K562 (cell line): ENCODE measurements around the gene C6orf15. TPM values are rescaled to one million over a fixed set of nuclear protein-coding genes. Genes with fewer than 3 reads are reported as not detected.

Source experiments
- HOXB6 ChIP-seq: fragments of 250-450 bp; sonication (Bioruptor Pico); IDR thresholded peaks from 2 replicates; pipeline ENCODE4 v1.5.1; 2022; ENCODE audit warnings: mild to moderate bottlenecking, borderline replicate concordance
- HSF4 ChIP-seq: fragments of 250-450 bp; sonication (Bioruptor Pico); IDR thresholded peaks from 2 replicates; pipeline ENCODE4 v2.1.2; 2022; ENCODE audit warnings: mild to moderate bottlenecking, moderate library complexity, borderline replicate concordance
- JUND ChIP-seq, 2 experiments: IDR thresholded peaks; 2 replicates in 1 of 2; 3 replicates in 1 of 2; pipeline ENCODE4 v1.6.1; 2011; ENCODE audit warnings: borderline replicate concordance in 2 of 2, low read depth in 2 of 2, low read length in 2 of 2, improper control_type of control experiment in 1 of 2, missing biosample characterization in 1 of 2, missing genetic modification characterization in 1 of 2, missing genetic modification reagents in 1 of 2
- KDM1A ChIP-seq, 2 experiments: fragments of 450-650 bp; IDR thresholded peaks; 2 replicates each; pipeline ENCODE4 v1.6.1; 2016; ENCODE audit warnings: mild to moderate bottlenecking in 2 of 2
- NUFIP1 ChIP-seq: fragments of 450-650 bp; IDR thresholded peaks from 2 replicates; pipeline ENCODE4 v1.6.1; 2018; ENCODE audit not compliant: partially characterized antibody
- RAD21 ChIP-seq, 2 experiments: fragments of 250-450 bp in 1 of 2; fragments of 450-650 bp in 1 of 2; sonication (Bioruptor Pico) in 1 of 2; formaldehyde crosslinking in 1 of 2; IDR thresholded peaks in 1 of 2; conservative IDR thresholded peaks in 1 of 2; 2 replicates each; pipeline versions ENCODE4 v1.4.0 to v1.8.0; 2020 to 2022; ENCODE audit warnings: mild to moderate bottlenecking in 2 of 2, moderate library complexity in 1 of 2
- RAD51 ChIP-seq: fragments of 450-650 bp; IDR thresholded peaks from 2 replicates; pipeline ENCODE4 v1.7.1; 2016; ENCODE audit warnings: low read depth, mild to moderate bottlenecking, borderline replicate concordance
- ZNF263 ChIP-seq: sonication (generic); formaldehyde crosslinking; IDR thresholded peaks from 2 replicates; pipeline ENCODE4 v1.8.0; 2022; ENCODE audit warnings: mild to moderate bottlenecking, missing genetic modification reagents, borderline replicate concordance
- polyA plus RNA-seq, 8 experiments: library from polyadenylated mRNA; depleted of rRNA in 4 of 8; stranded (reverse) in 5 of 8; unstranded in 3 of 8; fragments of >200 nt; fragmentation: Nextera tagmentation in 2 of 8; fragmentation: Illumina TruSeq in 1 of 8; extraction: Ambion mirVana in 2 of 8; extraction: Trizol in 1 of 8; gene quantifications; 2 replicates each; pipeline versions ENCODE4 v1.2.1 to v1.2.3, GENCODE V29; 2011 to 2014; ENCODE audit warnings: inconsistent platforms in 1 of 8, missing spikeins in 1 of 8
- total RNA-seq, 7 experiments: library from RNA; depleted of rRNA in 6 of 7; stranded (reverse); fragments of >200 nt in 6 of 7; fragmentation: Illumina TruSeq in 2 of 7; extraction: Trizol in 2 of 7; gene quantifications; 2 replicates each; pipeline versions ENCODE4 v1.2.1 to v1.2.3, GENCODE V29; 2011 to 2021; ENCODE audit warnings: low replicate concordance in 1 of 7
- TF ChIP-seq, protein P1 (sequence below): fragments of 250-450 bp; sonication (Bioruptor Pico); IDR thresholded peaks from 2 replicates; pipeline ENCODE4 v1.5.0; 2020; ENCODE audit warnings: mild to moderate bottlenecking, borderline replicate concordance
- TF ChIP-seq, protein P2 (sequence below): sonication (generic); IDR thresholded peaks from 2 replicates; pipeline ENCODE4 v1.6.1; 2016
- TF ChIP-seq, protein P3 (sequence below): fragments of 250-450 bp; sonication (Bioruptor Pico); IDR thresholded peaks from 2 replicates; pipeline ENCODE4 v1.4.0; 2020; ENCODE audit warnings: mild to moderate bottlenecking, moderate library complexity

C6orf15 gene
- total and polyA plus RNA-seq, 9 of the 15 experiments (the other 6 are each of a cell fraction or from before 2014, with no cell fraction given) = not detected

DNA sequence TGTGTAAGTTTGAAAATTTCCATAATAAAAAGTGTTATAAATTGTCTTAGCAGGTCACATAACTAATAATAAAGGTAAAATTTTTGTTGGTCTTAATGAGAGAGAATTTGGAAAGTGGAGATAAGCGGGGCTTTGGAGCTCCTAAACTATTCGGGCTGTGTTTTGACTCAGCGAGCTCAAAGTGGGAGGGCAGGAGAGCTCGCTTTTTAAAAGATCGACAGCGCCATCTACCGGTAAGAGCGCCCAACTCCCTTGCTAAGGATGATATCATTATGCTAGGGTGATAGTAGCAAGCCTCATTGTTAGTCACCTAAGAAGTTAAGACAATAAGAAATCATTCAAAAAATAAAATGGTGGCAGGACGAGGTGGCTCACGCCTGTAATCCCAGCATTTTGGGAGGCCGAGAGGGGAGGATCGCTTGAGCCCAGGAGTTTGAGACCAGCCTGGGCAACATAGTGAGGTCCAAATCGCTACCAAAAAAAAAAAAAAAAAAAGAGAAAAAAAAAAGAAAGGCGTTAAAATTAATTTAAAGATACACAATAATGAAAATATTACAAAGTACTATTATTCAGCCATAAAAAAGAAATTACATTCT, 24.8 kb downstream of the C6orf15 start (continued):
- peak; percentile 83 to 88 for TF ChIP-seq RAD21 (CRISPR knock-in tag; conservative IDR thresholded peaks at IDR 0.05 in 1 of 2, IDR thresholded peaks at IDR 0.05 in 1 of 2)
- TF ChIP-seq HSF4 (CRISPR knock-in tag) = no peak
- TF ChIP-seq, protein P1, sequence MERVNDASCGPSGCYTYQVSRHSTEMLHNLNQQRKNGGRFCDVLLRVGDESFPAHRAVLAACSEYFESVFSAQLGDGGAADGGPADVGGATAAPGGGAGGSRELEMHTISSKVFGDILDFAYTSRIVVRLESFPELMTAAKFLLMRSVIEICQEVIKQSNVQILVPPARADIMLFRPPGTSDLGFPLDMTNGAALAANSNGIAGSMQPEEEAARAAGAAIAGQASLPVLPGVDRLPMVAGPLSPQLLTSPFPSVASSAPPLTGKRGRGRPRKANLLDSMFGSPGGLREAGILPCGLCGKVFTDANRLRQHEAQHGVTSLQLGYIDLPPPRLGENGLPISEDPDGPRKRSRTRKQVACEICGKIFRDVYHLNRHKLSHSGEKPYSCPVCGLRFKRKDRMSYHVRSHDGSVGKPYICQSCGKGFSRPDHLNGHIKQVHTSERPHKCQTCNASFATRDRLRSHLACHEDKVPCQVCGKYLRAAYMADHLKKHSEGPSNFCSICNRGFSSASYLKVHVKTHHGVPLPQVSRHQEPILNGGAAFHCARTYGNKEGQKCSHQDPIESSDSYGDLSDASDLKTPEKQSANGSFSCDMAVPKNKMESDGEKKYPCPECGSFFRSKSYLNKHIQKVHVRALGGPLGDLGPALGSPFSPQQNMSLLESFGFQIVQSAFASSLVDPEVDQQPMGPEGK = no peak
- TF ChIP-seq, protein P2, sequence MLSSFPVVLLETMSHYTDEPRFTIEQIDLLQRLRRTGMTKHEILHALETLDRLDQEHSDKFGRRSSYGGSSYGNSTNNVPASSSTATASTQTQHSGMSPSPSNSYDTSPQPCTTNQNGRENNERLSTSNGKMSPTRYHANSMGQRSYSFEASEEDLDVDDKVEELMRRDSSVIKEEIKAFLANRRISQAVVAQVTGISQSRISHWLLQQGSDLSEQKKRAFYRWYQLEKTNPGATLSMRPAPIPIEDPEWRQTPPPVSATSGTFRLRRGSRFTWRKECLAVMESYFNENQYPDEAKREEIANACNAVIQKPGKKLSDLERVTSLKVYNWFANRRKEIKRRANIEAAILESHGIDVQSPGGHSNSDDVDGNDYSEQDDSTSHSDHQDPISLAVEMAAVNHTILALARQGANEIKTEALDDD = 0 out of 2 replicates have a peak, but pooled peaks have one; percentile 35
- no peak for TF ChIP-seq NUFIP1
- TF ChIP-seq JUND (IDR thresholded peaks at IDR 0.05; ENCODE audit: borderline replicate concordance, low read depth, low read length) = peak; percentile 65; the same call in 1 of the 2 replicates
- peak; percentile 44; the same call in 1 of the 3 replicates for TF ChIP-seq JUND (tag; IDR thresholded peaks at IDR 0.05; ENCODE audit: borderline replicate concordance, low read depth, low read length)
- no peak for TF ChIP-seq RAD51
- TF ChIP-seq, protein P3, sequence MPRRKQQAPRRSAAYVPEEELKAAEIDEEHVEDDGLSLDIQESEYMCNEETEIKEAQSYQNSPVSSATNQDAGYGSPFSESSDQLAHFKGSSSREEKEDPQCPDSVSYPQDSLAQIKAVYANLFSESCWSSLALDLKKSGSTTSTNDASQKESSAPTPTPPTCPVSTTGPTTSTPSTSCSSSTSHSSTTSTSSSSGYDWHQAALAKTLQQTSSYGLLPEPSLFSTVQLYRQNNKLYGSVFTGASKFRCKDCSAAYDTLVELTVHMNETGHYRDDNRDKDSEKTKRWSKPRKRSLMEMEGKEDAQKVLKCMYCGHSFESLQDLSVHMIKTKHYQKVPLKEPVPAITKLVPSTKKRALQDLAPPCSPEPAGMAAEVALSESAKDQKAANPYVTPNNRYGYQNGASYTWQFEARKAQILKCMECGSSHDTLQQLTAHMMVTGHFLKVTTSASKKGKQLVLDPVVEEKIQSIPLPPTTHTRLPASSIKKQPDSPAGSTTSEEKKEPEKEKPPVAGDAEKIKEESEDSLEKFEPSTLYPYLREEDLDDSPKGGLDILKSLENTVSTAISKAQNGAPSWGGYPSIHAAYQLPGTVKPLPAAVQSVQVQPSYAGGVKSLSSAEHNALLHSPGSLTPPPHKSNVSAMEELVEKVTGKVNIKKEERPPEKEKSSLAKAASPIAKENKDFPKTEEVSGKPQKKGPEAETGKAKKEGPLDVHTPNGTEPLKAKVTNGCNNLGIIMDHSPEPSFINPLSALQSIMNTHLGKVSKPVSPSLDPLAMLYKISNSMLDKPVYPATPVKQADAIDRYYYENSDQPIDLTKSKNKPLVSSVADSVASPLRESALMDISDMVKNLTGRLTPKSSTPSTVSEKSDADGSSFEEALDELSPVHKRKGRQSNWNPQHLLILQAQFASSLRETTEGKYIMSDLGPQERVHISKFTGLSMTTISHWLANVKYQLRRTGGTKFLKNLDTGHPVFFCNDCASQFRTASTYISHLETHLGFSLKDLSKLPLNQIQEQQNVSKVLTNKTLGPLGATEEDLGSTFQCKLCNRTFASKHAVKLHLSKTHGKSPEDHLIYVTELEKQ (CRISPR knock-in tag) = no peak
- no peak for TF ChIP-seq HOXB6
- TF ChIP-seq ZNF263 (CRISPR knock-in tag) = no peak
- TF ChIP-seq KDM1A (IDR thresholded peaks at IDR 0.05) = no peak
